Endothelial cell of umbilical vein (primary cell): Measurements from ENCODE around the gene C1QL4. TPM values are rescaled to one million over a fixed set of nuclear protein-coding genes. Genes with fewer than 3 reads are reported as not detected.

Experiments used
- BruUV-seq: library from RNA; stranded (reverse); fragments of 400-500 nt; replicated peaks from 2 replicates; lab custom pipeline; 2021; lab: Mats Ljungman, UMichigan
- CTCF ChIA-PET: fragments of 300-600, 350-600 bp; sonication (Branson Sonifier 250); formaldehyde crosslinking; loops from one replicate; lab custom pipeline; 2021; ENCODE audit warnings: antibody characterized with exemption, inconsistent platforms; lab: Charles Lee
- POLR2A ChIA-PET: fragments of 300-600, 350-600 bp; sonication (Branson Sonifier 250); formaldehyde crosslinking; loops from one replicate; lab custom pipeline; 2021; ENCODE audit warnings: antibody characterized with exemption, inconsistent platforms; lab: Charles Lee
- DNase-seq: peaks from one replicate; pipeline ENCODE4 v3.0.0-alpha.2; 2011; ENCODE audit warnings: low read depth, low spot score
- FAIRE-seq: peaks from 2 replicates; lab custom pipeline; 2011; peaks lifted over from hg19 to GRCh38; lab: Jason Lieb, UNC
- H2AFZ ChIP-seq: 2 replicates; pipeline ENCODE4 v1.6.0; 2012; ENCODE audit warnings: low read depth, low read length, control low read depth, inconsistent platforms
- H3K27ac ChIP-seq: 2 replicates; pipeline ENCODE4 v1.5.1; 2011; ENCODE audit warnings: low read depth, mild to moderate bottlenecking, control low read depth, low read length, moderate library complexity; ENCODE audit not compliant: insufficient read depth
- H3K27me3 ChIP-seq, 2 experiments: 2 replicates each; pipeline versions ENCODE4 v1.6.0 to v1.6.1; 2011; ENCODE audit warnings: low read length in 2 of 2, mixed read lengths in 1 of 2; ENCODE audit not compliant: control insufficient read depth in 2 of 2, insufficient read depth in 2 of 2
- H3K36me3 ChIP-seq, 2 experiments: 2 replicates in 1 of 2; 3 replicates in 1 of 2; pipeline ENCODE4 v1.5.1; 2011; ENCODE audit warnings: low read length in 2 of 2, mild to moderate bottlenecking in 1 of 2, moderate library complexity in 1 of 2; ENCODE audit not compliant: control insufficient read depth in 2 of 2, insufficient read depth in 2 of 2; ENCODE audit errors: extremely low read depth in 1 of 2
- H3K4me1 ChIP-seq: 3 replicates; pipeline ENCODE4 v1.5.1; 2011; ENCODE audit warnings: mild to moderate bottlenecking, low read length; ENCODE audit not compliant: control insufficient read depth, insufficient read depth; ENCODE audit errors: extremely low read depth
- H3K4me2 ChIP-seq: 2 replicates; pipeline ENCODE4 v1.6.1; 2011; ENCODE audit warnings: low read length, control low read depth, mixed read lengths; ENCODE audit not compliant: insufficient read depth
- H3K4me3 ChIP-seq, 3 experiments: fragments of 200-600 bp in 1 of 3; sonication (generic), shearing (Covaris generic) in 1 of 3; replicated peaks in 1 of 3; 2 replicates each; pipeline ENCODE4 v1.5.1; 2011 to 2016; ENCODE audit warnings: control low read depth in 3 of 3, low read length in 3 of 3, mild to moderate bottlenecking in 2 of 3, inconsistent platforms in 1 of 3, low read depth in 1 of 3, moderate library complexity in 1 of 3; ENCODE audit not compliant: insufficient read depth in 1 of 3
- H3K79me2 ChIP-seq: 2 replicates; pipeline ENCODE4 v1.6.0; 2012; ENCODE audit warnings: low read length, inconsistent platforms; ENCODE audit not compliant: control insufficient read depth, insufficient read depth
- H3K9ac ChIP-seq: replicated peaks from 2 replicates; pipeline ENCODE3; 2011; ENCODE audit warnings: low read length, control low read depth; ENCODE audit not compliant: insufficient read depth; ENCODE audit errors: extremely low read depth
- H3K9me1 ChIP-seq: replicated peaks from 3 replicates; pipeline ENCODE4 v1.6.0; 2011; ENCODE audit warnings: mild to moderate bottlenecking, low read length; ENCODE audit not compliant: control insufficient read depth, insufficient read depth; ENCODE audit errors: extremely low read depth
- H3K9me3 ChIP-seq: replicated peaks from 2 replicates; pipeline ENCODE4 v1.5.1; 2012; ENCODE audit warnings: low read length, inconsistent platforms; ENCODE audit not compliant: control insufficient read depth, insufficient read depth
- H4K20me1 ChIP-seq: replicated peaks from 2 replicates; pipeline ENCODE3; 2011; ENCODE audit warnings: mild to moderate bottlenecking, low read length; ENCODE audit not compliant: control insufficient read depth, insufficient read depth; ENCODE audit errors: extremely low read depth
- CTCF ChIP-seq, 2 donors: IDR thresholded peaks; 1 replicate in 1 of 2; 2 replicates in 1 of 2; pipeline ENCODE4 v1.5.1; 2011; ENCODE audit warnings: low read length in 2 of 2, mild to moderate bottlenecking in 2 of 2, moderate library complexity in 2 of 2, control low read depth in 1 of 2, inconsistent platforms in 1 of 2, low read depth in 1 of 2; ENCODE audit not compliant: insufficient read depth in 1 of 2; ENCODE audit errors: extremely low read depth in 1 of 2
- EZH2 ChIP-seq: IDR thresholded peaks from 2 replicates; pipeline ENCODE4 v1.6.1; 2012; ENCODE audit warnings: borderline replicate concordance, low read depth, mild to moderate bottlenecking, moderate library complexity, low read length, inconsistent platforms; ENCODE audit not compliant: severe bottlenecking
- FOS ChIP-seq: IDR thresholded peaks from 2 replicates; pipeline ENCODE4 v1.6.1; 2011; ENCODE audit warnings: mild to moderate bottlenecking, low read length, moderate library complexity, borderline replicate concordance; ENCODE audit not compliant: insufficient read depth
- GATA2 ChIP-seq: IDR thresholded peaks from 2 replicates; pipeline ENCODE4 v1.7.0; 2011; ENCODE audit warnings: low read depth, mild to moderate bottlenecking, moderate library complexity, mixed read lengths, low read length; ENCODE audit not compliant: insufficient read length, insufficient read depth
- JUN ChIP-seq: IDR thresholded peaks from 2 replicates; pipeline ENCODE4 v1.6.1; 2011; ENCODE audit warnings: borderline replicate concordance, low read depth; ENCODE audit not compliant: insufficient read length, insufficient read depth
- MAX ChIP-seq: IDR thresholded peaks from 2 replicates; pipeline ENCODE4 v1.6.1; 2011; ENCODE audit not compliant: insufficient read depth, insufficient read length
- MYC ChIP-seq: IDR thresholded peaks from one replicate; pipeline ENCODE4 v1.6.1; 2011; ENCODE audit warnings: mild to moderate bottlenecking, low read depth, low read length
- POLR2A ChIP-seq: IDR thresholded peaks from 2 replicates; pipeline ENCODE4 v1.6.1; 2012; ENCODE audit warnings: low read depth, mild to moderate bottlenecking, control low read depth, low read length
- POLR2AphosphoS5 ChIP-seq: IDR thresholded peaks from 2 replicates; pipeline ENCODE4 v1.6.1; 2012; ENCODE audit warnings: low read depth, mild to moderate bottlenecking, control low read depth, low read length, moderate library complexity; ENCODE audit not compliant: insufficient read depth
- dilution Hi-C: fragments of 300-500 bp; cut with MboI; formaldehyde crosslinking; loops from one replicate; pipeline ENCODE4 v1.15.0; 2019; ENCODE audit warnings: low sequenced_read_pairs; ENCODE audit not compliant: extremely low pct_ligation_motif_present
- intact Hi-C: fragments of 100-400 bp; cut with micrococcal nuclease; formaldehyde crosslinking; loops from one replicate; pipeline ENCODE4 v1.10.0; 2022
- polyA plus RNA-seq, 4 experiments: library from polyadenylated mRNA; depleted of rRNA in 3 of 4; stranded (reverse) in 3 of 4; unstranded in 1 of 4; fragments of >200 nt; gene quantifications; 2 replicates each; pipeline versions ENCODE4 v1.2.1 to v1.2.3, GENCODE V29; 2011 to 2012; ENCODE audit warnings: missing spikeins in 1 of 4
- total RNA-seq: library from RNA; stranded (reverse); gene quantifications from 2 replicates; pipeline ENCODE4 v1.2.3, GENCODE V29; 2021

C1QL4 gene
- total and polyA plus RNA-seq, 2 donors (not counting 3 experiments of a cell fraction or from before 2014, with no cell fraction given), result not detected

DNA sequence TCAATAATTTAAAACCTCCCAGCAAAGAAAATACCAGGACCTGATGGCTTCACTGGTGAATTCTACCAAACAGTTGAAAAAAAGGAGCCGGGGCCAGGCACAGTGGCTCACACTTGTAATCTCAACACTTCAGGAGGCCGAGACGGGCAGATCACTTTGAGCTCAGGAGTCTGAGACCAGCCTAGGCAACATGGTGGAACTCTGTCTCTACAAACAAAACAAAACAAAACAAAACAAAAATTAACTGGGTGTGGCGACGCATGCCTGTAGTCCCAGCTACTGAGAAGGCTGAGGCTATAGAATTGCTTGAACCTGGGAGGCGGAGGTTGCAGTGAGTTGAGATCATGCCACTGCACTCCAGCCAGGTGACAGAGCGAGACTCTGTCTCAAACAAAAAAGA is 27.6 kb downstream of the C1QL4 start:
- peaks cover 13 to 21% of the 10 kb centered on the region in 2 experiments for H3K27me3 ChIP-seq
- dilution Hi-C loops (no loop called here), intact Hi-C loops (no loop called here)
- no peak for DNase-seq
- POLR2A ChIA-PET, result no interaction called here
- no TSS peak for BruUV-seq
- no peaks in the 10 kb centered on the region for H4K20me1 ChIP-seq
- no peak overlapping the region for H3K4me3 ChIP-seq
- H3K4me2 ChIP-seq, result no peak overlapping the region
- H3K27ac ChIP-seq, result no peak overlapping the region
- no peaks in the 10 kb centered on the region for H3K4me1 ChIP-seq
- no peaks in the 10 kb centered on the region for H3K79me2 ChIP-seq
- H3K9me1 ChIP-seq, result no peaks in the 10 kb centered on the region
- no peaks in the 10 kb centered on the region for H3K36me3 ChIP-seq
- no peaks in the 10 kb centered on the region for H3K9me3 ChIP-seq
- H3K9ac ChIP-seq, result no peak overlapping the region
- FAIRE-seq, result no peak
- CTCF ChIA-PET, result interaction anchor here (1.0 to 1.6 kb wide), 2 partner anchors 38 to 48 kb away, joined by 3 to 9 read pairs; no protein-coding TSS in a partner anchor
- TF ChIP-seq GATA2 (no peak), JUN (no peak)
- no peak overlapping the region for H2AFZ ChIP-seq

DNA sequence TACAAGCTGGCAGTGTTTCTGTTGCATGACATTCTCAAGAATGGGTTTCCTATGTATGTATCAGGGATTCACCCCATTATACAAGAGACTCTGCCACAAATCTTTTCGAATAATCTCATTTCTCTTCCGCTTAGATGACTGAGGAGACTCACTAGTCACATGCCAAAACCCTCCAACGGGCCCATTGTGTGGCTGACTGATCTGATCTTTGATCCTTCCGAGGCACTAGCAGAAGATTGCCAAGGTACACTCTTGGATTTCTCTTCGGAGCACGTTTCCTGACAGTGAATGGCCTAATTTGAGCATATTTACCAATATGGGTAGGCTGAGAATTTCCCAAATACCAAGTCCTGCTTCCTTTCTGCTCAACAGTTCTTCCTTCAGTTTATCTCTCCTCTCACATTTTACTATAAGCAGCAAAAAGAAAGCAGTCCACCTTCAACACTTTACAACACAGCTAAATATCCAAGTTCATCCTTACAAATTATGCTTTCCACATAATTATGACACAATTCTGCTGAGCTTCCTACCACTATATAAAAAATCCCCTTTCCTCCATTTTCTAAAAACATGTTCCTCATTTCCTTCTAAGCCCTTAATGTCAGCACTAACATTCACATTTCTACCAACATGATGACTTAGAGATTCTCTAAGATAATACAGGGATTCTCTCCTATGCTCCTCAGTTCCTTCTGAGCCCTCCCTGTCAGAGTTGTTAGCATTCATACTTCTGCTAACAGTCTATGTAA is 31.1 kb downstream of the C1QL4 start:
- no peaks in the 10 kb centered on the region for H3K9me1 ChIP-seq
- H2AFZ ChIP-seq, result no peak overlapping the region
- no peak for DNase-seq
- FAIRE-seq, result no peak
- ChIA-PET CTCF (interaction anchor here (0.7 to 2.4 kb wide), 2 partner anchors 11 to 17 kb away, joined by 3 to 8 read pairs; partner anchors contain the start of gene PRPH), POLR2A (no interaction called here)
- no peak overlapping the region for H3K4me2 ChIP-seq
- no TSS peak for BruUV-seq
- H4K20me1 ChIP-seq, result no peaks in the 10 kb centered on the region
- H3K9ac ChIP-seq, result no peak overlapping the region
- no peaks in the 10 kb centered on the region for H3K79me2 ChIP-seq
- dilution Hi-C loops, result no loop called here
- no peaks in the 10 kb centered on the region for H3K36me3 ChIP-seq
- no peaks in the 10 kb centered on the region for H3K9me3 ChIP-seq
- peaks cover 15 to 22% of the 10 kb centered on the region in 2 experiments for H3K27me3 ChIP-seq
- H3K4me3 ChIP-seq, result no peak overlapping the region
- TF ChIP-seq GATA2, result no peak
- TF ChIP-seq EZH2, result no peak
- TF ChIP-seq POLR2AphosphoS5, result no peak
- TF ChIP-seq MAX, result no peak
- no peak for TF ChIP-seq JUN
- TF ChIP-seq CTCF (IDR thresholded peaks at IDR 0.05; ENCODE audit: extremely low read depth in 1 of 2, insufficient read depth in 1 of 2, low read depth in 1 of 2, low read length in 2 of 2), result no peak
- no peak for TF ChIP-seq FOS
- TF ChIP-seq POLR2A, result no peak
- no peak for TF ChIP-seq MYC
- intact Hi-C loops, result no loop called here
- H3K27ac ChIP-seq, result no peak overlapping the region
- H3K4me1 ChIP-seq, result no peaks in the 10 kb centered on the region
